Forelimb muscle (tissue), 1 donor: ENCODE measurements around the gene MAGEA9. TPM values are rescaled to one million over a fixed set of nuclear protein-coding genes. Genes with fewer than 3 reads are reported as not detected.
"Not testable (repeated sequence)": the region's sequence is repeated elsewhere in the genome, so short reads cannot be mapped to it uniquely, and the experiment has no call there.

Experiments used
- DNase-seq: peaks from one replicate; pipeline ENCODE4 v3.0.0-alpha.2; 2013; ENCODE audit warnings: low read depth
- polyA plus RNA-seq: library from polyadenylated mRNA; unstranded; fragments of 120-200 nt; gene quantifications from one replicate; pipeline ENCODE4 v1.2.1, GENCODE V29; 2013; ENCODE audit not compliant: insufficient read length

MAGEA9 gene
- polyA plus RNA-seq, 1 donor, result not detected

DNA sequence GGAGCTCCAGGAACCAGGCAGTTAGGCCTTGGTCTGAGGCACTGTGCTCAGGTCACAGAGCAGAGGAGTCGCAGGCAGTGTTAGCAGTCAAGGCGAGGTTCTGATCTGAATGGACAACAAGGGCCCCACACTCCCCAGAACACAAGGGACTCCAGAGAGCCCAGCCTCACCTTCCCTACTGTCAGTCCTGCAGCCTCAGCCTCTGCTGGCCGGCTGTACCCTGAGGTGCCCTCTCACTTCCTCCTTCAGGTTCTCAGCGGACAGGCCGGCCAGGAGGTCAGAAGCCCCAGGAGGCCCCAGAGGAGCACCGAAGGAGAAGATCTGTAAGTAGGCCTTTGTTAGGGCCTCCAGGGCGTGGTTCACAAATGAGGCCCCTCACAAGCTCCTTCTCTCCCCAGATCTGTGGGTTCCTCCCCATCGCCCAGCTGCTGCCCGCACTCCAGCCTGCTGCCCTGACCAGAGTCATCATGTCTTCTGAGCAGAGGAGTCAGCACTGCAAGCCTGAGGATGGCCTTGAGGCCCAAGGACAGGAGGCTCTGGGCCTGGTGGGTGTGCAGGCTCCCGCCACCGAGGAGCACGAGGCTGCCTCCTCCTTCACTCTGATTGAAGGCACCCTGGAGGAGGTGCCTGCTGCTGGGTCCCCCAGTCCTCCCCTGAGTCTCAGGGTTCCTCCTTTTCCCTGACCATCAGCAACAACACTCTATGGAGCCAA lies 26.2 kb downstream of the MAGEA9 start:
- no peak for DNase-seq

DNA sequence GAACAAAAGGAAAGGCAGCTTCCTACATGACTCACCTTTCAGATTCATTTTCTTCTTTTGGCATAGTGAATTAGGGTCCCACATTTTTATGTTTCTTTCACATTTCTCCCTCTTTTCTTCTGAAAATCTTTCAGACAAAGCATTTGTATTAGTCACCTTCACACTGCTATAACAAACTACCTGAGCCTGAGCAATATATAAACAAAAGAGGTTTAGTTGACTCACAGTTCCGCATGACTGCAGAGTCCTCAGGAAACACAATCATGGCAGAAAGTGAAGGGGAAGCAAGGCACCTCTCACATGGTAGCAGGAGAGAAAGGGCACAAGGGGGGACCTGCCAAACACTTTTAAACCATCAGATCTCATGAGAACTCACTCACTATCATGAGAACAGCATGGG lies 36.9 kb downstream of the MAGEA9 start:
- DNase-seq, result no peak

DNA sequence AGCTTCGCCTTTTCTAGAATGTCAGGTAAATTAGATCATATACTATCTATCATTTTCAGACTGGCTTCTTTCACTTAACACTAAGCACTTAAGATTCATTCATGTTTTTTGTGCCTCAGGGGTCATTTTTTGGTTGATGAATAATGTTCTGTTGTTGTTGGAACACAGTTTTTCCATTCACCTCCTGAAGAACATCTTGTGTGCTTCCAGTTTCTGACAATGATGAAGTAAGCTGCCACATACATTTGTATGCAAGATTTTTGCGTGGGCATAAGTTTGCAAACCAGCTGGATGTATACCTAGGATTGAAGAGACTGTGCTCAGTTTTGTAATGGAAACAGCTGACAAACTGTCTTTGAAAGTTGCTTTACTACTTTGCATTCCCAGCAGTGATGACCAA lies 37.6 kb downstream of the MAGEA9 start:
- DNase-seq, result no peak

DNA sequence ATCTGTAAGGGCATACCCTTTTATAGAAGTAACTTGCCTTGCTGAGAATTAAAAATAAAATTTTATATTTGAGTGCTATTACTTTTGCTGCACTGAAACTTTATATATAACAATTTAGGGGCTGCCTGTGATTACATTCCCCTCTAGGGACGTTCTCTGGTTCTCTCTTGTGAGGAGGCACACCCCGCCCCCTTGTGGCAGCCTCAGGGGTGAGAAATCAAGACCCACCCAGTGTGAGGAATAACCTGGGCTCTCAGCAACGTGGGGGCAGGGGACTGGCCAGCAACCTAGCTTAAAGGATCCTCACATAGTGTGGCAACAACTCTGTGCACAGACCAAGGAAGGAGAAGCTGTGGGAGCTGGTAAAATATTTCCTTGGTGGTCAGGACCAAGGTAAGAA lies 43.7 kb downstream of the MAGEA9 start:
- no peak for DNase-seq

DNA sequence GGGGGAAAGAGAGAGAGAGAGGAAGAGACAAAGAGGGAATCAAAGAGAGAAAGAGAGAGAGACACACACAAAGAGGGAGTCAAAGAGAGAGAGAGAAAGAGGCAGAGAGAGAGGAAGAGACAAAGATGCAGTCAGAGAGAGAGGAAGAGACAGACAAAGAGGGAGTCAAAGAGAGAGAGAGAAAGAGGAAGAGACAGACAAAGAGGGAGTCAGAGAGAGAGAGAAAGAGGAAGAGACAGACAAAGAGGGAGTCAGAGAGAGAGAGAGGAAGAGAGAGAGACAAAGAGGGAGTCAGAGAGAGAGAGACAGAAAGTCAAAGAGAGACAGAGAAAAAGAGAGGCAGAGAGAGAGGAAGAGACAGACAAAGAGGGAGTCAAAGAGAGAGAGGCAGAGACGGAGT lies 45.5 kb downstream of the MAGEA9 start:
- DNase-seq, result no peak

DNA sequence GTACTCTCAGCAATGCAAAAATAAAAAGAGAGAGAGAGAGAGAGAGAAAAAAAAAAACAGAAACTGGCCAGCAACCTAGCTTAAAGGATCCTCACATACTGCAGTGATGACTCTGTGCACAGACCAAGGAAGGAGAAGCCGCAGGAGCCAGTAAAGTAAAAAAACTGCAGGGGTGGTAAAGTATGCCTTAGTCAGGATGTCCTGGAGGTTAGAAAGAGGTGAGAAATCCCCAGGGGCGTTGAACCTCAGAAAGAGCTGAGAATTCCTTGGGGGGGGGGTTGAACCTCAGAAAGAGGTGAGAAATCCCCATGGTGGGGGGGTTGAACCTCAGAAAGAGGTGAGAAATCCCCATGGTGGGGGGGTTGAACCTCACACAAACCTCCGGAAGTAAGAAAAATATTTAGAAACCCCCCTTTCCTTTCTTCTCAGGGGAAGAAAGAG lies 48.0 kb downstream of the MAGEA9 start:
- DNase-seq, result no peak

DNA sequence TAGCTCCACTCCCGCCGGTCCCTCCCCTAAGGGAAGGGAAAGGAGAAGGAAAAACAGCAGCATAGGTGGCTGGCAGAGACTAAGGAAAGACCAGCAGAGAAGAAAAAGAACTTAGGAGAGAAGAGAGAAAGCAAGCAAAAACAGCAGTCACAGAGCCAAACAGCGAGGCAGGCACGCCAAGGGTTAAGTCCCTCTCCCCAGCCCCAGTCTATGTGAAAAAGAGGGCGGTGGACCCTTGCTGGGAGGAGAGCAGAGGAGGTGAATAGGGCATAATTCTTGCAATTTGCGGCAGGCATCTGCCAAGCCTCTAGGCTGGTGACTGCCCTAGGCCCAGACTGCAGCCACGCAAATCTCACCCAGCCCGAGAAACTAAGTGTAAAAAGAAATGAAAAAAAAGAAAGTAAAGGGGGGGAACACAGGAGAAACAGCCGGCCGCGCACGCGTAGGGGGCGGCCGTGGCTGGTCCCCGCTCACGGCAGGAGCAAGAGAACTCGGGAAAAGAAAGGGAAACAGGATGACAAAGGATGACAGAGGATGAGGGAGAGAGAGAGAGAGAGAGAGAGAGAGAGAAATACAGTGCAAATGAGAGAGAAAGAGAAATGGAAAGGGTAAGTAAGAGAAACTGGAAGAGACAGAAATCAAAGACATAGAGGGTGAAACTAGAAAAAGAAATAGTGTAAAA lies 48.6 kb downstream of the MAGEA9 start:
- DNase-seq, result no peak

DNA sequence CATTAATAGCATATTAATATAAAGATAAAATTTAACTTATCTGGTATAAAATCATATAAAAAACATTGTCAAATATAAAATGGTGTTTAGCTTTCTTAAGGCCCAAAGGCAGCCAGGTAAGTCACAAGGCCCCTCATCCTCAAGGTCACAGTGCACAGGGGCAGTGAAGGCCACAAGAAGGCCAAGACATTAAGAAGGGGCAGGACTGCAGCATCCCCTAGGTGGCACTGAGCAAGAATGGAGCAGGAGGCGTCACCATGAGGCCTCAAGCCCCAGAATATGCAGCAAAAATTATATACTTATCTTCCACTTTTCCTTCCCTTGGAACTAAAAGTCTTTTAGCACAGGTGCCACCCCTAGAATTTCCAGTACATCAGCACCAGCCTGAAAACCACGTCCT lies 49.7 kb downstream of the MAGEA9 start:
- no peak for DNase-seq

DNA sequence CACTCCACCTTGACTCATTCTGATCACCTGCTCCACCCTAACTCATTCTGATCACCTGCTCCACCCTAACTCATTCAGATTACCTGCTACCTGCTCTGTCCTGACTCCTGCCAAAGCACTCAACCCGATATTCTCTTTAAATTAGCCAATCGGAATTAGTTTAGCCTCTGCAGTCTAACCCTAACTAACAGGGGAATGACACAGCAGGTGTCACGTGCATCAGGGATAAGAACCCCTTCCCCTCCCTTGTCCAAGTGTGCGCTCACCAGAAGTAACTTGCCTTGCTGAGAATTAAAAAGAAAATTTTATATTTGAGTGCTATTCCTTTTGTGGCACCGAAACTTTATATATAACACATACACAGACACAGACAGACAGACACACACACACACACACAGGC lies 55.0 kb downstream of the MAGEA9 start:
- not testable (repeated sequence) for DNase-seq

DNA sequence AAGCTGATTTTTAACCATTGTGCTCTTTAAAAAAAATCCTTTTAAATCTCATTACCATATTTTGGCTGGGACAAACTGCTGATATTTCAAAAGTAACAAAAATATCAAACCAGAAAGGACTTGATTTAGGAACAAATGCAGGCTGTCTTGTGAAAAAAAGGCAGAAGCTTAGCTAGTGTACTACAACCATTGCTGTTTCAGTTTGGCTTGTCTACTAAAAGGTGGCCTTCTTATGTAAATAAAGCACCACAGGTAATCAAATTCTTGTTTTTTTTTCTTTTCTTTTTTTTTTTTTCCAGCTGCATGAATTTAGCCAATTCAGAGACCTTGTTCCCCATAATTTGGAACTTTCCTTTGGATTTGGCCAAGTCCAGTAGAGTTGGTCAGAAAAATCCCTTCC lies 55.4 kb downstream of the MAGEA9 start:
- DNase-seq, result no peak

Other genes with a start within 250 kb of the MAGEA9 start
- 21.4 TPM for gene EOLA1, start 240.9 kb upstream of the MAGEA9 start, polyA plus RNA-seq
- 1.1 TPM for gene HSFX3, start 232.0 kb upstream of the MAGEA9 start, polyA plus RNA-seq
- not detected for gene MAGEA9B, start 194.5 kb upstream of the MAGEA9 start, polyA plus RNA-seq
- 0.18 TPM for gene HSFX2, start 186.6 kb upstream of the MAGEA9 start, polyA plus RNA-seq
- 28.0 TPM for gene TMEM185A, start 150.1 kb upstream of the MAGEA9 start, polyA plus RNA-seq
- not detected for gene MAGEA11, start 69.9 kb upstream of the MAGEA9 start, polyA plus RNA-seq
- gene HSFX1, start 7.9 kb upstream of the MAGEA9 start, polyA plus RNA-seq, result 2.6 TPM
- gene MAGEA8, start 99.3 kb downstream of the MAGEA9 start, polyA plus RNA-seq, result 0.25 TPM
- gene HSFX4, start 147.6 kb downstream of the MAGEA9 start, polyA plus RNA-seq, result 0.61 TPM
- gene EOLA2, start 156.6 kb downstream of the MAGEA9 start, polyA plus RNA-seq, result 22.6 TPM